ENCODE measurements around the gene KLHDC9.

Gene KLHDC9

GRCh38 chr1:161122967-161123366, 24.8 kb downstream of the KLHDC9 start:
- no peak for DNase-seq (ENCODE audit: extremely low spot score)
- ChIA-PET CTCF (interaction anchor here (1.4 to 1.5 kb wide), 2 partner anchors 15 to 52 kb away, joined by 5 read pairs; no protein-coding TSS in a partner anchor), POLR2A (no interaction called here)
- no peak for TF ChIP-seq CTCF (IDR thresholded peaks at IDR 0.05; ENCODE audit: control extremely low read depth, extremely low read depth, low read depth, missing control alignments)

DNA sequence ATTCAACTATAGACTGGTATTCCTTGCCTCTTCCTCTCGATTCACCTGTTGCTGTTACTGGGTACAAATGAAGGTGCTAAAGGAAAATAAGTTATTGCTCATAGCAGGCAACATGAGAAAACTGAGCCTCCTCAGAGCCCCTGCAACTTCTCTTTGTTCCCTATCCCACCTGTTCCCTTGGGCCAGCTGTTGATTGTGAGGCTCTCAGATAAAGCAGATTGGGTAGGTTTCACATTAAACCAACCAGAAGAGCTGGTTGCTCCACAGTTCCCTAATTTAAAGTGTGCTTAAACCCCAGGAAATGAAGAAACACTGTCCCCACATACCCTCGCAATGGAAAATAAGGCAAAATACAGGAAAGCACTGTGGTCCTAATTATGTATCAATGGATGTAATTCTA, 29.5 kb downstream of the KLHDC9 start:
- CTCF ChIA-PET: interaction anchor here (1.2 to 2.2 kb wide), 5 partner anchors 8 to 29 kb away, joined by 3 to 9 read pairs (median 5); partner anchors contain the start of genes KLHDC9, NIT1 and PFDN2
- POLR2A ChIA-PET: no interaction called here
- TF ChIP-seq CTCF (IDR thresholded peaks at IDR 0.05; ENCODE audit: control extremely low read depth, extremely low read depth, low read depth, missing control alignments): no peak

GRCh38 chr1:161128591-161129420, 30.6 kb downstream of the KLHDC9 start:
- ChIA-PET CTCF (interaction anchor here (1.2 to 1.6 kb wide), 3 partner anchors 10 to 33 kb away, joined by 3 to 4 read pairs (median 3); partner anchors contain the start of gene KLHDC9), POLR2A (no interaction called here)
- no peak for DNase-seq (ENCODE audit: extremely low spot score)
- no peak for TF ChIP-seq CTCF (IDR thresholded peaks at IDR 0.05; ENCODE audit: control extremely low read depth, extremely low read depth, low read depth, missing control alignments)

More for the DNA sequence above, 29.5 kb downstream of the KLHDC9 start:
- DNase-seq (ENCODE audit: extremely low spot score): no peak

DNA sequence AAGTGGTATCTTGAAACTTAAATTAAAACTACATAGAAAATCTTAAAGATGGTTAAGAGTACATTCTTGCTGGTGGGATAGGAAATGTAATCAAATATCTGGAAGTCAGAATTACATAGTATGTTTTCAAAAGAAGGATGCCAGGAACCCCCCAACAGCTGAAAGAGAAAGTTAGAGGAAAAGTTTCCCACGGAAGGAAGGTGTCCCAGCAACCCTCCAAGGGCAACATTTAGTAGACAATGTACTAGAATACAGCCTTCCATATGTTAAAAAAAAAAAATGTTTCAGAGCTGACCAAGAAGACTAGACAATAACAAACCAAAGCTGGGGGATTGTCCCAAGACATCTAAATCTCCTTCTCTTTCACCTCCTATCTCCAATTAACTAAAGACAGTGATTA, 32.1 kb downstream of the KLHDC9 start:
- CTCF ChIA-PET: interaction anchor here (1.1 kb wide), 1 partner anchor 11 kb away, joined by 3 read pairs; no protein-coding TSS in a partner anchor
- POLR2A ChIA-PET: no interaction called here
- DNase-seq (ENCODE audit: extremely low spot score): no peak
- no peak for TF ChIP-seq CTCF (IDR thresholded peaks at IDR 0.05; ENCODE audit: control extremely low read depth, extremely low read depth, low read depth, missing control alignments)

DNA sequence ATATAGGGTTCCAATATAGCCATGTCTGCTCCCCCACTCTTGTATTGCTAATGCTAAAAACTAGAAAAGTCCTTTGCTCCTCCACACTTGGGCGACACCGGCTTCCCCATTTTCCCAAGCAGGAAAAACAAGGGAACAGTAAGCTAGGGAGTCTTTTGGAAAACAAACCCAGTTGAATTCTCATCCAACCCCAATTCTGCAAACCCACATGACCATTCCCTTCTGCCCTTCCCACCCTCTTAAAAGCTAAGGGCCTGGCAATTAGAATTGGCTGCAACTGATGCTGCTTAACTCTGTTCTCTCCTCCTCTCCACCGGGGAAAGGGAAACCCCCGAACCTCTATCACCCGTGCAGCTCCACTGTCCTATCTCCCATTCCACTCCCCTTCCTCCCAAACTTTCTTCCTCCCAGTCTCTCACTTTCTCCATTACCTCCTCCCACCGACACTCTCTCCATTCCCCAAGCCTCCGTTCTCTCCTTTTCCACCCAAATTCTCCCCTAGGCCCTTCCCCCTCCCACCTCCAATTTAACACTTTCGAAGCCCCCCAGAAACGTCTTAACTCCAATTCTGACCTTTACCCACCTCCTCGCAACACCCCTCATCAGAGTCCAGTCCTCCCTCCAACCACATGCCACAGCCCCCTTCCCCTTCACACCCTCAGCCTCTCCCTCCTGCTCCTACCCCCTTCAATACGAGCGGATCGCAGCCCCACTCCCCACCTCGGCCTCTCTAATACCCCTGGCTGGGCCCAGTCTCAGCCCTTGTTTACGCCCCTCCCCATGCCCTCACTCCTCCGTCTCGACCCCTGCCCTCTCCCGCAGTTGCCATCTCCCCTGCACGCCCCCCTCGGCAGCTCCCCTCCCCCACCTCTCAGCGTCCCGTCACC, 33.6 kb downstream of the KLHDC9 start:
- peak; percentile 35 for DNase-seq (ENCODE audit: extremely low spot score)
- TF ChIP-seq CTCF (IDR thresholded peaks at IDR 0.05; ENCODE audit: control extremely low read depth, extremely low read depth, low read depth, missing control alignments): no peak
- POLR2A ChIA-PET: interaction anchor here (0.6 to 1.3 kb wide), 8 partner anchors 10 to 1217 kb away, joined by 3 to 14 read pairs (median 4); partner anchors contain the start of gene USP21
- CTCF ChIA-PET: interaction anchor here (1.1 to 4.0 kb wide), 10 partner anchors 9 to 60 kb away, joined by 3 to 18 read pairs (median 5); partner anchors contain the start of gene KLHDC9
